ENCODE data around the gene MYL7.
A peak's percentile ranks its signal among the peaks of the same experiment; 100 is the strongest.

The MYL7 gene

DNA sequence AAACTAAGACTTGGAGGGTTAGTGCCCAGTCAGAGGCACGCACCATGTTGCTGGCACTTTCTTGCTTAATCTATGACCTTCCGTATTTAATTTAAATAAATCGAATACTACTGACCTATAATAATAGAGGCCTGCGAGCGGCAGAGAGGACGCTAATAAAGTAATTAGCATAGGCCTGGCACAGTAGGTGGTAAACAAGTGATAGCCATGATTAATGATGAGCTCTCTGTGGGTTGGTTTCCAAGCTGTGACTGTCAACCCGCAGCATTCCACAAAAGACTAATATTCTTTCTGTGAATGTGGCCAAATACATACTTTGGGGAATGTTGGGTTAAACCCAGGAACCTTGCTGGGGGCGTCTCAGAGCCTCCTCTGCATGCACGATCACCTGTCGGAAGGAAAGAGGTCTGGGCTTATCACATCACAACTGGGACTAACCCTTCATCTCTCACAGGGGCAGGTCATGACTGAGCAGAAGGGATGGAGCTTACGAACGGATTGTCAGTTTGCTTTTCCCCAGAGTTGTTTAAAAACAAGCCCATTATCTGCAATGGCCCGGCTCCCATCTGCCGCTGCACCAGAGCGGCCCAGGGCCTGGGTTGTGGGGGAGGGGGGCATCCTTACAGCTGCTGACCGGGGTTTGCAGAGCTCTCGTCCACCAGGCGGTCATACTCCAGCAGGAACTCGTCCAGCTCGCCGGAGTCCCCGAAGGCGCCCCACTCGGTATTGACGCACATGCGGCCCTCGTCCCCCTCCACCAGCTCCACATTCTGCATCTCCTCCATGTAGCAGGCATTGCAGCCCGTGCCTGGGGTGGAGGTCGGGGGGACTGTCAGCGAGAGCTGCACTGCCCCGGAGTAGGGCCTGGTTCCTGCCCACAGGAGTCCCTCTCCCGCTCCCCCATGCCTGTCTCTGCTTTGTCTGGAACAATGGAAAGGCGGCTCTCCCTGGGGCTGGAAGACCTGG is 6.2 kb upstream of the MYL7 start:
- TF ChIP-seq, protein P1, sequence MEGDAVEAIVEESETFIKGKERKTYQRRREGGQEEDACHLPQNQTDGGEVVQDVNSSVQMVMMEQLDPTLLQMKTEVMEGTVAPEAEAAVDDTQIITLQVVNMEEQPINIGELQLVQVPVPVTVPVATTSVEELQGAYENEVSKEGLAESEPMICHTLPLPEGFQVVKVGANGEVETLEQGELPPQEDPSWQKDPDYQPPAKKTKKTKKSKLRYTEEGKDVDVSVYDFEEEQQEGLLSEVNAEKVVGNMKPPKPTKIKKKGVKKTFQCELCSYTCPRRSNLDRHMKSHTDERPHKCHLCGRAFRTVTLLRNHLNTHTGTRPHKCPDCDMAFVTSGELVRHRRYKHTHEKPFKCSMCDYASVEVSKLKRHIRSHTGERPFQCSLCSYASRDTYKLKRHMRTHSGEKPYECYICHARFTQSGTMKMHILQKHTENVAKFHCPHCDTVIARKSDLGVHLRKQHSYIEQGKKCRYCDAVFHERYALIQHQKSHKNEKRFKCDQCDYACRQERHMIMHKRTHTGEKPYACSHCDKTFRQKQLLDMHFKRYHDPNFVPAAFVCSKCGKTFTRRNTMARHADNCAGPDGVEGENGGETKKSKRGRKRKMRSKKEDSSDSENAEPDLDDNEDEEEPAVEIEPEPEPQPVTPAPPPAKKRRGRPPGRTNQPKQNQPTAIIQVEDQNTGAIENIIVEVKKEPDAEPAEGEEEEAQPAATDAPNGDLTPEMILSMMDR (IDR thresholded peaks at IDR 0.05; ENCODE audit: low read depth, low read length) = no peak
- H3K4me3 ChIP-seq (ENCODE audit: low read depth, low read length) = no peak overlapping the region
- in situ Hi-C loops (cut with HindIII; ENCODE audit: low sequenced_read_pairs) = no loop called here
- DNase-seq (ENCODE audit: low read depth, low spot score) = no peak

DNA sequence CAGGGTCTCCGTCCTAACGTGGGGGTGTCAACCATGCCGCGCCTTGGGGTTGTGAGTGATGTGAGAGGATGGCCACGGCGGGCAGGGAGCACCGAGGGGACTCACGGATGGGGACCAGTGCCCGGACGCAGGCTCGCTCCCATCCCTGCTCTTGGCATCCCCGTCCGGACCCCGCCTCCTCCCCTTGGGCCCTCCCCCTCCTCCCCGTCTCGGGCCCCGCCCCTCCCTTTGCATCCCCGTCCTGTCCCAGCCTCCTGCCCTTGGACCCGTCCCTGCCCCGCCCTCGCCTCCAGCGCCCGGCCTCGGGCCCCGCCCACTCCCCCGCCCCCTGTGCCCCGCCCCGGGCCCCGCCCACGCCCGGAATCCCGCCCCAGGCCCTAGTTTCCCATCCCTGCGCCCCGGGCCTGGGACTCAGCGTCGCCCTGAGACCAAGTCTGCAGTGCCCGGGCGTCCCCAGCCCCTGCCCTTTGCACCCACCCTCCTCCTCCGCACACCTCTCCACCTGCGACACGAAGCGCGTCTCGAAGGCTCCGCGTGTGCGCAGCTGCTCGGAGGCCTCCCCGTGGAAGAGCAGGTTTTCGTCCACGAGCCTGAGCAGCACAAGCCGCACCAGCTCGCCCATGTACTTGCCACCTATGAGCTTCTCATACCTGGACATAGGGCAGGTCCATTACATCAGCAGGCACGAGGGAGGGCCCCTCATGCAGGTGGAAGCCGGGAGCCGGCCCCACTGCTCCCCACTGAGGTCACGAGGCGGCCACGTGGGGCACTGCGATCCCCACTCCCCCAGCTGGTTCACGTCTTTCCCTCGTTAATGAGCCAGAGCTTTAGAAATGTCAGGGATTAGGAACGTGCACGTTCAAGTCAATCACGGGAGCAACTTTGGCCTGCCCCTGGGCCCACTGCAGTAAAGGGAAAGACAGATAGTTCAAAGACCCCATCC is 5.1 kb upstream of the MYL7 start:
- TF ChIP-seq, protein P1 (IDR thresholded peaks at IDR 0.05; ENCODE audit: low read depth, low read length) = no peak
- in situ Hi-C loops (cut with HindIII; ENCODE audit: low sequenced_read_pairs) = no loop called here
- DNase-seq (ENCODE audit: low read depth, low spot score) = peak; percentile 30
- H3K4me3 ChIP-seq (ENCODE audit: low read depth, low read length) = peak overlapping the region; percentile 38

DNA sequence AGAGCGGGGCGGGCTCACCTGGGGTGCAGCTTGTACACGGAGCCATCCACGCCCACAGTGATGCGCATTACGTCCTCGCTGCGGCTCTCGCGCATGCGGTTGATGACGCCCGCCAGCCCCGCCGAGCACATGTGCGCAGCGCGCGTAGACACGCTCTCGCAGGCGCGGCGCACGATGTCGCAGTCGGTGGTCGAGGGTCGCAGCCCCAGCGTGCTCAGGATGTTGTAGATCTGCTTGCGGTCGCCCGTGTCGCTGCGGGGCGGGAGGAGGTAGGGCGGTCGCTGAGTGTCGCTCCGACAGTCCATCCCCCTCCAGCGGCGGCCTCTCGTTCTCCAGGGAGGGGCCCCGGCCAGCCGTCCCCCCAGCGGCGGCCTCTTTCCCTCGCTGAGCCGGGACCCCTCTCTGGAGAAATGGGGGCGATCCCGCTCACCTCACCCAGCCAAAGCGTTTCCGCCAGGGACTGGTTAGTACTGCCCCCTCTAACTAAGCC is 4.4 kb upstream of the MYL7 start:
- peak; percentile 11 for DNase-seq (ENCODE audit: low read depth, low spot score)
- peak overlapping the region; percentile 38 for H3K4me3 ChIP-seq (ENCODE audit: low read depth, low read length)
- in situ Hi-C loops (cut with HindIII; ENCODE audit: low sequenced_read_pairs) = no loop called here
- TF ChIP-seq, protein P1 (IDR thresholded peaks at IDR 0.05; ENCODE audit: low read depth, low read length) = no peak

DNA sequence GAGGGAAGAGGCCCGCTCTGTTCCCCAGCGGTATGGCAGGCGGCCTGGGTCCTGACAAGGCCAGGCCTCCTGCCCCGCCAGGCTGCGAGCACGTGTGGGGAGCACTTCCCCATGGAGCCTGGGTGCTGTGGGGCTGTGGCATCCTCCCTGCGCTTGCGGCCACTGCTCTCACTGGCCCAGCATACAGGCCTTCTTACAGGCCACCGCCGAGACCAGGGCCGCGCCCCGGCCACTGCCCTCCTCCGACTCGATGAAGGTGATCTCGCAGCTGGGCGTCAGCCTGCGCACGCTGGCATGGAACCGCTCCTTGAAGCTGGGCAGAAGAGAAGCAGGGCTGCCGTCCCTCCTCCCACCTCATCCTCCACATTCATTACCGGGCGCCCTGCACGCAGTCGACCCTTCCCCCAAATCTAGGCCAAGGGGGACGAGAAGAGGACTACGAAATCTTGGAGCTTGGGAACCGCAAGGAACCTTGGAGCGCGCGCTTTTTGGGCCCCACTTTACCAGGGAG is 3.9 kb upstream of the MYL7 start:
- no peak overlapping the region for H3K4me3 ChIP-seq (ENCODE audit: low read depth, low read length)
- no peak for DNase-seq (ENCODE audit: low read depth, low spot score)
- TF ChIP-seq, protein P1 (IDR thresholded peaks at IDR 0.05; ENCODE audit: low read depth, low read length) = no peak
- in situ Hi-C loops (cut with HindIII; ENCODE audit: low sequenced_read_pairs) = no loop called here

DNA sequence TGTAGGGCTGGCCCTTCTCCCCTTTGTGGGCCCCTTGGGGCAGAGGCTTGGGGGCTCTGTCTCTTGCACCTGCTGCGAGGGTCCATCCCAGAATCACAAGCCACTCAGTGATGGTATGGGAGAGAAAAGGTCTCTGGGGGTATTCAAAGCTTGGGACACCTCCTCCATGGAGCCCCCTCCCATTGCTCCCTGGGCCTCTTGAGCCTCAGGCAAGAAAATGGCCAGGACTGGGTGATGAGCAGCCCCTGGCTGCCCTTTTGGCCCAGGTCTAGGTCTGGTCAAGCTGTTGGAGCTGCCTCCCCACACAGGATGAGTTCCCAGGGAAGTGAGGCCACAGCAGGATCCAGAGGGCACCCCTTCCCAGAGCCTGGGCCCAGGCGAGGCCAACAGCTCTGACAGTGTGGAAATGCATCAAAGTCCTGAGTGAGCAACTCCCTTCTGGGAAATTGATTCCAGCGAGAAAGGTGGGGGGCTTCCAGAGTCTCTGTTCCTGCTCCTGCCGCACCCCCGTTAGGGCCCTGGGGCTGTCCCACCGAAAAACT is 3.4 kb upstream of the MYL7 start:
- no peak overlapping the region for H3K4me3 ChIP-seq (ENCODE audit: low read depth, low read length)
- in situ Hi-C loops (cut with HindIII; ENCODE audit: low sequenced_read_pairs) = no loop called here
- TF ChIP-seq, protein P1 (IDR thresholded peaks at IDR 0.05; ENCODE audit: low read depth, low read length) = no peak
- no peak for DNase-seq (ENCODE audit: low read depth, low spot score)

Measured in astrocyte of the spinal cord (primary cell).